Dermis lymphatic vessel endothelial cell (primary cell): ENCODE results near the gene FAM156A. TPM values are rescaled to one million over a fixed set of nuclear protein-coding genes. Genes with fewer than 3 reads are reported as not detected.

ENCODE experiments used
- total RNA-seq: library from RNA; depleted of rRNA; stranded (reverse); fragments of >200 nt; gene quantifications from 2 replicates; pipeline ENCODE4 v1.2.1, GENCODE V29; 2014

Gene FAM156A, protein sequence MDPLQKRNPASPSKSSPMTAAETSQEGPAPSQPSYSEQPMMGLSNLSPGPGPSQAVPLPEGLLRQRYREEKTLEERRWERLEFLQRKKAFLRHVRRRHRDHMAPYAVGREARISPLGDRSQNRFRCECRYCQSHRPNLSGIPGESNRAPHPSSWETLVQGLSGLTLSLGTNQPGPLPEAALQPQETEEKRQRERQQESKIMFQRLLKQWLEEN
- total RNA-seq, result 7.0 and 7.2 TPM in 2 replicates

DNA sequence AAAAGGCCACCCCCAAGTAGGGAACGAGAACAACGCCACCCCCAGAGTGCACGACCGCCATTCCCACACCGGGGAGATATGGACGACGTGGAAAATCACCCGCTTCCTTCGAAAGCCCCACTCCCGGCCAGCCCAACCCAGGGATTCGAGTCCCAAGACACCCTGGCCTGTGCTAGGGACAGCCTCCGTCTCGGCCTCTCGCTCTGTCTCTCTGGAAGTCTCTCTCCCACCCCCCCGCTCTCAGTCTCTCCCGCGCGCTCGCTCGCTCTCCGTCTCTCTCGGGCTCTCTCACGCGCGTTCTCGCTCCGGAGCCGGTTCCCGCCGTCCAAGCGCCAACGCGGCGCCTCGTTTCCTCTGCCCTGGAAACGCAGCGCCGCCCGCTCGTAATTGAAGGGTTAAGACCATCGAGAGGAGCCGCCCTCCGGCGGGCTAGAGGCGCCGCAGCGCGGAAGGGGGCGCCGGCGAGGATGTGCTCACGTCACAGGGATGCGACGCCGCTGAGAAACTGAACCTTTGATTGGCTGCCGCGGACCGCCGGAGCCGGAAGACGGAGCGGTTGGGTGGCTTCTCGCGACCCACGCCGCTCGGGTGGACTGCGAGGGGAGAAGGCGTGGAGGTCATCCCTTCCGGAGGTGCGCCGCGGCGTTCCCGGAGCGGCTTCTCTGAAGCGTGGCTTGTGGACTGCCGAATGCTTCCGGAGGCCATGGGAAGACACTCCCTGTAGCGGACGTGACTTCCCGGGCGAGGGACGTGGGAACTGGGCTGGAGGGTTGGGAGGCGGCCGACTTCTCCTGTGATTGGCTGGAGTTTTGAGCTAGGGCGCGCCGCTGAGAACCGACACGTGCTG, at the start of gene FAM156A:
Gene FAM156A, minus strand, starts transcription at position 406 of the 847 bp plus-strand sequence. CDS start 9,930 bp downstream, outside the sequence.

Other genes with a start within 250 kb of the FAM156A start
- gene SSX2B, start 207.3 kb downstream of the FAM156A start, total RNA-seq, result not detected in 2 replicates
- not detected in 2 replicates for gene SPANXN5, start 161.1 kb downstream of the FAM156A start, total RNA-seq
- gene XAGE5, start 147.2 kb downstream of the FAM156A start, total RNA-seq, result not detected in 2 replicates
- not detected in 2 replicates for gene XAGE3, start 90.4 kb downstream of the FAM156A start, total RNA-seq
- gene FAM156B, start 61.2 kb downstream of the FAM156A start, total RNA-seq, result 4.6 and 5.7 TPM in 2 replicates
- 1.1 and 1.5 TPM in 2 replicates for gene GPR173, start 90.3 kb upstream of the FAM156A start, total RNA-seq
- 9.0 and 14.0 TPM in 2 replicates for gene TSPYL2, start 123.8 kb upstream of the FAM156A start, total RNA-seq
- gene KANTR, start 135.6 kb upstream of the FAM156A start, total RNA-seq, result 5.1 and 6.8 TPM in 2 replicates